ENCODE data around the gene CCDC178. TPM values are rescaled to one million over a fixed set of nuclear protein-coding genes. Genes with fewer than 3 reads are reported as not detected.

CCDC178 gene
- total and polyA plus RNA-seq, 2 of the 4 experiments (the other 2 are of a cell fraction) = not detected

DNA sequence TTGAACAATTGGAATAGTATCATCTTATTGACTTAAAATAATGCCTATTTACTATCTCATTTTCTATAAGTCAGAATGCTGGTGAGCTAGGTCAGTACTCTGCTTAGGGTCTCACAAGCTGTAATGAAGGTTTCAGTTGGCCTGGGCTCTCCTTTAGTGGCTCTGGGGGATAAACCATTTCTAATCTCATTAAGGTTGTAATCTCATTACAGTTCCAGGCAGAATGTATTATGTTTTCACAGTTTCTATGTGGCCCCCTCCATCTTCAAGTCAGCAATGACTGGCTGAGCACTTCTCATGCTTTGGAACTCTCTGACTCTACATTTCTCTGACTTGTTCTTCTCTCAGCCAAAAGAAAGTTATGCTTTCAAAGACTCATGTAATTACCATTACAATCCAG, 163.1 kb downstream of the CCDC178 start:
- intact Hi-C loops (cut with micrococcal nuclease) (no loop called here), in situ Hi-C loops (cut with MboI; ENCODE audit: low sequenced_read_pairs) (no loop called here), dilution Hi-C loops (cut with HindIII; ENCODE audit: low sequenced_read_pairs, unreplicated experiment) (no loop called here)
- H3K56ac ChIP-seq (ENCODE audit: extremely low read depth, insufficient read depth, low read length) = no peak overlapping the region
- H3K9me3 ChIP-seq (ENCODE audit: control insufficient read depth, insufficient read depth, low read length) = no peaks in the 10 kb centered on the region
- no peaks in the 10 kb centered on the region for H3K4me1 ChIP-seq (ENCODE audit: control insufficient read depth, insufficient read depth, low read length)
- ATAC-seq (ENCODE audit: low read depth) (no peak), DNase-seq (no peak)
- H4K5ac ChIP-seq (ENCODE audit: low read depth, low read length) = no peak overlapping the region
- no peak overlapping the region for H2AK9ac ChIP-seq (replicated peaks; ENCODE audit: low read depth, low read length, poor library complexity)
- no peaks in the 10 kb centered on the region for H4K20me1 ChIP-seq (ENCODE audit: insufficient read depth, low read length)
- no peak overlapping the region for H3K23ac ChIP-seq (ENCODE audit: low read depth, low read length)
- no peak overlapping the region for H3K18ac ChIP-seq (ENCODE audit: low read depth, low read length)
- no peak overlapping the region for H2BK20ac ChIP-seq (ENCODE audit: low read depth, low read length)
- H3K4ac ChIP-seq (ENCODE audit: low read depth, low read length) = no peak overlapping the region
- no peak overlapping the region for H3K27ac ChIP-seq (ENCODE audit: insufficient read depth, low read length)
- H2AK5ac ChIP-seq (ENCODE audit: low read depth, low read length) = no peak overlapping the region
- no peak overlapping the region for H3K9ac ChIP-seq (ENCODE audit: low read depth, low read length)
- H3K79me1 ChIP-seq (ENCODE audit: low read depth in 1 of 2, low read length in 2 of 2) = no peaks in the 10 kb centered on the region
- H3K36me3 ChIP-seq (ENCODE audit: control insufficient read depth, insufficient read depth, low read length) = no peaks in the 10 kb centered on the region
- no peak overlapping the region for H4K91ac ChIP-seq (ENCODE audit: insufficient read depth, low read depth, low read length)
- no peak for TF ChIP-seq BHLHE40 (IDR thresholded peaks at IDR 0.05; ENCODE audit: low read depth, low read length)
- no peak for TF ChIP-seq CEBPB (IDR thresholded peaks at IDR 0.05; ENCODE audit: low read depth, low read length)
- no peak for TF ChIP-seq SMC3 (IDR thresholded peaks at IDR 0.05; ENCODE audit: low read depth, low read length)
- no peak for TF ChIP-seq CHD1 (IDR thresholded peaks at IDR 0.05; ENCODE audit: low read depth, low read length)
- no peak for TF ChIP-seq MAFK (IDR thresholded peaks at IDR 0.05; ENCODE audit: low read depth, low read length)
- no peak for TF ChIP-seq FOS (IDR thresholded peaks at IDR 0.05; ENCODE audit: low read depth, low read length)
- no peak for TF ChIP-seq POLR2A (IDR thresholded peaks at IDR 0.05; ENCODE audit: low read depth, low read length)
- no peak overlapping the region for H4K8ac ChIP-seq (ENCODE audit: low read depth in 2 of 2, low read length in 2 of 2)
- CTCF ChIA-PET = no interaction called here
- no peak overlapping the region for H2BK120ac ChIP-seq (ENCODE audit: low read depth, low read length)
- no peak overlapping the region for H2BK15ac ChIP-seq (ENCODE audit: low read depth, low read length)
- no peaks in the 10 kb centered on the region for H3K9me1 ChIP-seq (ENCODE audit: insufficient read depth, low read length)
- H3K4me3 ChIP-seq (ENCODE audit: insufficient read depth, low read depth, low read length) = no peak overlapping the region
- no peak overlapping the region for H3K14ac ChIP-seq (replicated peaks; ENCODE audit: low read depth, low read length)
- no peak overlapping the region for H2BK5ac ChIP-seq (ENCODE audit: low read depth, low read length, poor library complexity, severe bottlenecking)
- no TSS peak for BruUV-seq (replicated peaks)
- H2AFZ ChIP-seq (replicated peaks; ENCODE audit: low read length, poor library complexity) = no peak overlapping the region
- H3K4me2 ChIP-seq (ENCODE audit: low read depth, low read length) = no peak overlapping the region
- POLR2A ChIA-PET (ENCODE audit: unreplicated experiment) = no interaction called here
- H3K27me3 ChIP-seq (ENCODE audit: control insufficient read depth, insufficient read depth, low read length) = no peaks in the 10 kb centered on the region
